C4-2B (cell line): ENCODE results near the gene ERVK3-1.

Experiments used
- H3K27ac ChIP-seq: fragments of 450-650 bp; 2 replicates; pipeline ENCODE4 v1.5.1; 2017
- CTCF ChIP-seq: fragments of 450-650 bp; conservative IDR thresholded peaks from 2 replicates; pipeline ENCODE4 v1.5.1; 2017; ENCODE audit warnings: mild to moderate bottlenecking
- ZFX ChIP-seq: fragments of 450-650 bp; IDR thresholded peaks from 2 replicates; pipeline ENCODE4 v1.6.1; 2017

The ERVK3-1 gene

GRCh38 chr19:58274771-58275201 lies 30.4 kb upstream of the ERVK3-1 start:
- TF ChIP-seq CTCF, result no peak
- TF ChIP-seq ZFX, result no peak
- no peak overlapping the region for H3K27ac ChIP-seq

DNA sequence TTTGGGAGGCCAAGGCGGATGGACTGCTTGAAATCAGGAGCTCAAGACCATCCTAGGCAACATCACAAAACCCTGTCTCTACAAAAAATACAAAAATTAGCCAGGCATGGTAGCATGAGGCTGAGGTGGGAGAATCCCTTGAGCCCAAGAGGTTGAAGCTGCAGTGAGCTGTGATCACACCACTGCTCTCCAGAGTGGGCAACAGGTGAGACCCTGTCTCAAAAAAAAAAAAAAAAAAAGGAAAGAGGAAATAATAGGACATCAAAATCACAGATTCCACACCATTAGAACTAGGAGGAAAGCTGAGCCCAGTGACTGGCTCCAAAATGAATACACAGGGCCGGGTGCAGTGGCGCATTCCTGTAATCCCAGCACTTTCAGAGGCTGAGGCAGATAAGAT lies 29.6 kb upstream of the ERVK3-1 start:
- TF ChIP-seq ZFX (no peak), CTCF (no peak)
- H3K27ac ChIP-seq, result no peak overlapping the region

- no peak overlapping the region for H3K27ac ChIP-seq
- TF ChIP-seq CTCF, result no peak
- TF ChIP-seq ZFX, result no peak
These were observed 28.0 kb upstream of the ERVK3-1 start for GRCh38 chr19:58277197-58277596.

- H3K27ac ChIP-seq, result peak overlapping the region; percentile 80
- no peak for TF ChIP-seq CTCF
- no peak for TF ChIP-seq ZFX
These were observed 27.2 kb upstream of the ERVK3-1 start for GRCh38 chr19:58277748-58278540.

DNA sequence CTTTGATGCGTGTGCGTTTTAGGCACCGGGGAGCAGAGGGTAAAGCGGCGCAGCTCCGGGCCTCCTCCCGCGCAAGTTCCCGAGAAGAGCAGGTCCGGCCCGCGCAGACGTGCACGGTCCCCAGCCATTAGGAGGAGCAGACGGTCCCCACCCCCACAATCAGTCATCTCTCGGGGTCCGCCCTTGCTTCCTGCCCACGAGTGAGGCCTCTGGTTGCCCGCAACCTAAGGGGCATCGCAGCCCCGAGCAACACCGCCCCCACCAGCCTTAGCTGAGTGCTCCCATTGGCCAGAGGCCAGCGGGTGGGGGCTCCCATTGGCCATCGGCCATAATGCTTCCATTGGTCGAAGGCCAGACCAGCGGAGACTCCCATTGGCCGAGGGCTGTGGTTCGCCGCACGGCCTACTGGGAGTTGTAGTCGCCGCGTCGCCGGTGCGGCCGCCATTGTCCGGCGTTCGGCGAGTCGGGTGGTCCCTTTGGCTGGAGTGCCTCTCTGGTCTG lies 26.6 kb upstream of the ERVK3-1 start, which contains the start of gene ZNF8:
Gene ZNF8, plus strand, starts transcription at position 415 of the 501 bp plus-strand sequence. CDS start 127 bp downstream, outside the sequence.
- TF ChIP-seq CTCF, result no peak
- peak; percentile 20; the same call in 1 of the 2 replicates for TF ChIP-seq ZFX
- H3K27ac ChIP-seq, result peak within 1 kb of the TSS; percentile 80

- TF ChIP-seq CTCF (no peak), ZFX (no peak)
- peak overlapping the region; percentile 80 for H3K27ac ChIP-seq
These were observed 25.9 kb upstream of the ERVK3-1 start for GRCh38 chr19:58279042-58279924.
